Ishikawa (cell line): ENCODE measurements around the gene JARID2.

ENCODE experiments used
- CEBPB ChIP-seq: IDR thresholded peaks from 2 replicates; pipeline ENCODE4 v1.6.1; 2012
- CREB1 ChIP-seq: IDR thresholded peaks from 2 replicates; pipeline ENCODE4 v1.6.1; 2012; ENCODE audit warnings: low read depth
- EGR1 ChIP-seq: IDR thresholded peaks from 2 replicates; pipeline ENCODE4 v1.6.1; 2012
- EP300 ChIP-seq: IDR thresholded peaks from 2 replicates; pipeline ENCODE4 v1.6.1; 2012; ENCODE audit warnings: borderline replicate concordance
- FOXM1 ChIP-seq: IDR thresholded peaks from 2 replicates; pipeline ENCODE4 v1.6.1; 2012; ENCODE audit warnings: low read depth, borderline replicate concordance
- NFIC ChIP-seq: IDR thresholded peaks from 2 replicates; pipeline ENCODE4 v1.6.1; 2012
- RAD21 ChIP-seq: IDR thresholded peaks from 2 replicates; pipeline ENCODE4 v1.6.1; 2012; ENCODE audit warnings: low read depth
- TAF1 ChIP-seq: IDR thresholded peaks from 2 replicates; pipeline ENCODE4 v1.6.1; 2012; ENCODE audit warnings: low read depth, mild to moderate bottlenecking
- TCF12 ChIP-seq: IDR thresholded peaks from 2 replicates; pipeline ENCODE4 v1.6.1; 2012; ENCODE audit warnings: low read depth
- TEAD4 ChIP-seq: IDR thresholded peaks from 2 replicates; pipeline ENCODE4 v1.6.1; 2012
- YY1 ChIP-seq: IDR thresholded peaks from 2 replicates; pipeline ENCODE4 v1.6.1; 2012; ENCODE audit warnings: low read depth
- ZBTB7A ChIP-seq: IDR thresholded peaks from 2 replicates; pipeline ENCODE4 v1.6.1; 2012; ENCODE audit warnings: low read depth
- TF ChIP-seq, protein P1 (sequence below): IDR thresholded peaks from 2 replicates; pipeline ENCODE4 v1.6.1; 2012
- TF ChIP-seq, protein P2 (sequence below): IDR thresholded peaks from 2 replicates; pipeline ENCODE4 v1.6.1; 2012; ENCODE audit warnings: low read depth, mild to moderate bottlenecking
- TF ChIP-seq, protein P3 (sequence below): IDR thresholded peaks from 2 replicates; pipeline ENCODE4 v1.6.1; 2012

JARID2 gene

DNA sequence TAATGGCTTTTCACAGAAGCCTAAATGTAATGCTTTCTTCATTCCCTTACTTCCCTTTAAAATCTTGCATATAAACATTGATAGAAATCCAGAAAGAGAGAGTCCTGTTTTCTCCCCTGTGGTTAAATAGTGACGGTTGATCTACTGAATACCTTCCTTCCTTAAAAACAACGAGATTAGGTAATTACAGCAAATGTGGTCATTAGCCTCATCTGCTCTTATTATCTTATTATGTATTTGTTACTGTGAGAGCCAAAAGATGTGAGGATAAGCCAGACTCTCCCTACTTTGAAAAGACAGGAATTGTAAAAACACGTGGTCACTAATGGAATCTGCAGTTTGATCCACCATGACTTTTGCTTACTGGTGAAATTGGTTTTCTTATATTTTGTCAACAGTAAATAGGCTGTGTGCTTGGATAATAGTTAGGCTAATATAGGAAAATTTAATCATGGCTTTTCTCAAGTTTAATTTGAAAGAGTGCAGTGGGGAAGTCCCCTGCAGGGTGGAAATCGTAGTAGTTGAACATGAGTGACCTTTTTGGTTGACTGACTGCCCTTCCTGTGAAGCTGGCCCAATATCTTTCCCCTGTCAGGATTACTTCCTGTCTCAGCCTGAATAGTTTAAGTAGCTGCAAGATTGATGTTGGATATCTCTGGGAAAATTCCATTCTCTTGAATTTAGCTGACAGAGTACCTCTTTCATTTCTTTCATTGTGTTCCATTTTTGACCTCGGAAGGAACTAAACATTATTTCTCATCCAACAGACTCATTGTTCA, 62.8 kb downstream of the JARID2 start:
- TF ChIP-seq ZBTB7A: no peak
- TF ChIP-seq, protein P1, sequence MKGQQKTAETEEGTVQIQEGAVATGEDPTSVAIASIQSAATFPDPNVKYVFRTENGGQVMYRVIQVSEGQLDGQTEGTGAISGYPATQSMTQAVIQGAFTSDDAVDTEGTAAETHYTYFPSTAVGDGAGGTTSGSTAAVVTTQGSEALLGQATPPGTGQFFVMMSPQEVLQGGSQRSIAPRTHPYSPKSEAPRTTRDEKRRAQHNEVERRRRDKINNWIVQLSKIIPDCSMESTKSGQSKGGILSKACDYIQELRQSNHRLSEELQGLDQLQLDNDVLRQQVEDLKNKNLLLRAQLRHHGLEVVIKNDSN: no peak
- no peak for TF ChIP-seq NFIC
- TF ChIP-seq TAF1: no peak
- no peak for TF ChIP-seq TCF12
- no peak for TF ChIP-seq YY1
- TF ChIP-seq, protein P2, sequence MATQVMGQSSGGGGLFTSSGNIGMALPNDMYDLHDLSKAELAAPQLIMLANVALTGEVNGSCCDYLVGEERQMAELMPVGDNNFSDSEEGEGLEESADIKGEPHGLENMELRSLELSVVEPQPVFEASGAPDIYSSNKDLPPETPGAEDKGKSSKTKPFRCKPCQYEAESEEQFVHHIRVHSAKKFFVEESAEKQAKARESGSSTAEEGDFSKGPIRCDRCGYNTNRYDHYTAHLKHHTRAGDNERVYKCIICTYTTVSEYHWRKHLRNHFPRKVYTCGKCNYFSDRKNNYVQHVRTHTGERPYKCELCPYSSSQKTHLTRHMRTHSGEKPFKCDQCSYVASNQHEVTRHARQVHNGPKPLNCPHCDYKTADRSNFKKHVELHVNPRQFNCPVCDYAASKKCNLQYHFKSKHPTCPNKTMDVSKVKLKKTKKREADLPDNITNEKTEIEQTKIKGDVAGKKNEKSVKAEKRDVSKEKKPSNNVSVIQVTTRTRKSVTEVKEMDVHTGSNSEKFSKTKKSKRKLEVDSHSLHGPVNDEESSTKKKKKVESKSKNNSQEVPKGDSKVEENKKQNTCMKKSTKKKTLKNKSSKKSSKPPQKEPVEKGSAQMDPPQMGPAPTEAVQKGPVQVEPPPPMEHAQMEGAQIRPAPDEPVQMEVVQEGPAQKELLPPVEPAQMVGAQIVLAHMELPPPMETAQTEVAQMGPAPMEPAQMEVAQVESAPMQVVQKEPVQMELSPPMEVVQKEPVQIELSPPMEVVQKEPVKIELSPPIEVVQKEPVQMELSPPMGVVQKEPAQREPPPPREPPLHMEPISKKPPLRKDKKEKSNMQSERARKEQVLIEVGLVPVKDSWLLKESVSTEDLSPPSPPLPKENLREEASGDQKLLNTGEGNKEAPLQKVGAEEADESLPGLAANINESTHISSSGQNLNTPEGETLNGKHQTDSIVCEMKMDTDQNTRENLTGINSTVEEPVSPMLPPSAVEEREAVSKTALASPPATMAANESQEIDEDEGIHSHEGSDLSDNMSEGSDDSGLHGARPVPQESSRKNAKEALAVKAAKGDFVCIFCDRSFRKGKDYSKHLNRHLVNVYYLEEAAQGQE: no peak
- no peak for TF ChIP-seq TEAD4
- TF ChIP-seq RAD21: no peak
- TF ChIP-seq EP300: no peak
- no peak for TF ChIP-seq FOXM1
- TF ChIP-seq, protein P3, sequence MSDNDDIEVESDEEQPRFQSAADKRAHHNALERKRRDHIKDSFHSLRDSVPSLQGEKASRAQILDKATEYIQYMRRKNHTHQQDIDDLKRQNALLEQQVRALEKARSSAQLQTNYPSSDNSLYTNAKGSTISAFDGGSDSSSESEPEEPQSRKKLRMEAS: no peak
- no peak for TF ChIP-seq CREB1
- TF ChIP-seq EGR1: no peak
- no peak for TF ChIP-seq CEBPB

DNA sequence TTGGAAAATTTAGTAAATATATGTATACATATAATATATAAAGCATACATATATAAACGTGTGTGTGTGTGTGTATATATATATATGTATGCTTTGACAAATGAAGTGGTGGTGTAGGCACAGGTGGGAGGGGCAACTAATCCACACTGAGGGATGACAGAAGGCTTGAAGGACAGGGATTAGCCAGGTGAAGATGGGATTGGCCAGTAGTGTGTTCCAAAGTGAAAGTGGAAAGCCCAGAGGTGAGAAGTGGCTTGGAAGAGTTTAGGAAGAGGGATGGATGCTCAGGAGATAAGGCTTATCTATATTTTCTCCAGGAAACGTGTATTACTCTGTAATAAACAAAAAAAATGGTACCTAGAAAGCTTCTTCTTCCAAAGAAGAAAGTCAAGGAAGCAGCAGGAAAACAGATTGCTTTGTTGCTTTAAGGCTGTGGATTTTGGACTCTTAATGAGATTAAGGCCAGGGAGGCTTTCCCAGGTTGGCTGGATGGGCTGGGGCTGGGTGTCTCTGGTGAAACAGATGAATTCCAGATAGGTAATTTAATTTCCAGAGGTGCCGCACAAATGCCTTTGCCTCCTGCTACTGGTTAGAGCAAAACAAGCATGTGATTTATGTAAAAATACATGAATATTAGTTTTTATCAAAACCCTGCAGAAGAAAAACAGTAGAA, 63.9 kb downstream of the JARID2 start:
- TF ChIP-seq EP300: no peak
- no peak for TF ChIP-seq EGR1
- TF ChIP-seq TAF1: no peak
- TF ChIP-seq NFIC: no peak
- no peak for TF ChIP-seq TCF12
- no peak for TF ChIP-seq CEBPB
- TF ChIP-seq FOXM1: no peak
- no peak for TF ChIP-seq RAD21
- no peak for TF ChIP-seq CREB1
- TF ChIP-seq, protein P1: no peak

DNA sequence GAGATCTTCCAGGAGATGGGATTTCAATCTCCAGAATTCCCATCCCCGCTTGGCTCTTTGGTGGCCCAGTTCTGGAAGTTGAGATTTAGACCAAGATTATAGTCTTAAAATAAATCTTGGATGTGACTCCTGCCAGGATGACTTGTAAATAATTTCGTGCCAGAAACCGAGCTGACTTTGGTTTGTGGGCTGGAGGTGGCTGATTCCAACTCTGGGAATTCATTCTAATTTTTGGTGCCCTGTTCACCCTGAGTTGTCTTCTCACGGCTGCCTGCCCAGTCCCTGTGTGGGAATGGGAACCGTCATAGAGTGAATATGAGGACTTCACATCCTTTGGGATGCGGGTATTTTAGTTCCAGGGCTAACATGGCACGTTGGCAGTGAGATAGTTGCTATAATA, 64.8 kb downstream of the JARID2 start:
- TF ChIP-seq, protein P2: no peak
- no peak for TF ChIP-seq NFIC
- TF ChIP-seq CEBPB: no peak

DNA sequence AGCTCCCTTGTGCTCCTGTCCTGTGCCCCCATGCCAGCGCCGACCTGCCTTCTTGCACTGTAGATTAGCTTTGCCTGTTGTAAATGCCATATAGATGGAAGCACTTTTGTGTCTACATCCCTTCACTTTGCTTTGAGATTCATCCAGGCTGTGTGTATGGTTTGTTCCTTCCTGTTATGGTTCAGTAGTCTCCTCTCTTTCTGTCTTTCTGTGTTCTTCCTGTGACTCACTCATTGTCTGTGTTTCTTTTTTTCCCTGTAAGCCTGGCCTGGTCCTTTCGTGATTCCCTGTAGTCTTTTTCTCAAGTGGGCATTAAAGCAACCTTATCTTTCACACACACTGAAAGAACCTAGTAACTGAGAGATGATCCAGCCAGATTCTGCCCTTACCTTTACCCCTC, 66.6 kb downstream of the JARID2 start:
- TF ChIP-seq TAF1 (no peak), EGR1 (no peak), RAD21 (no peak), TCF12 (no peak), FOXM1 (no peak), YY1 (no peak)
- TF ChIP-seq, protein P3: no peak

DNA sequence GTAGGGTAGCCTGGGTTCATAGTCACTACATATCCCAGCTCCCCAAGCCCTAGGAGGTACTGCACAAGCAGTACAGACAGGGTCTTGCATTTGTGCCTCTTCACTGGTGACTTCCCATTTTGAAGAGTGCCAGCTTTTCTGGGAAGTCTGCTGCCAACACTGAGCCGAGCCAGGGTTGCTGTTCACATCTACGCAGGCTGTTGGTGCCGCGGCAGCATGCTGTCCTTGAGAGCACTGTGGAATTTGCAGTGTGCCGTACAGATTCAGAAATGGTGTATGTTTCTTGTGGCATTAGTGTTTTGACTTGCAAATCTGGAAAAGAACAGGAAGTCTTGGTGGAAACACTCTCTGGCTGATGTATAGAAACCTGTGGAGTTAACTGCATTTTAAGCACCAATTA, 67.5 kb downstream of the JARID2 start:
- TF ChIP-seq TEAD4 (no peak), YY1 (no peak), NFIC (no peak), CEBPB (no peak), FOXM1 (no peak), EP300 (no peak), CREB1 (no peak), RAD21 (no peak), TAF1 (no peak), EGR1 (no peak), ZBTB7A (no peak), TCF12 (no peak)
- TF ChIP-seq, protein P1: no peak
- TF ChIP-seq, protein P2: no peak
- TF ChIP-seq, protein P3: no peak
